Body of pancreas (tissue), 4 donors: ENCODE results near the gene PKP1.

Source experiments
- POLR2A ChIP-seq, 3 donors: fragments of 450-650 bp; IDR thresholded peaks; one replicate each; pipeline ENCODE4 v1.6.1; 2016; ENCODE audit warnings: antibody characterized with exemption in 3 of 3, mild to moderate bottlenecking in 2 of 3
- TF ChIP-seq, protein P1 (sequence below), 7 experiments: fragments of 450-650 bp in 4 of 7; fragments of 200-600 bp in 3 of 7; sonication (generic) in 3 of 7; IDR thresholded peaks; one replicate each; pipeline ENCODE4 v1.5.1; 2016 to 2019; ENCODE audit warnings: antibody characterized with exemption in 7 of 7

DNA sequence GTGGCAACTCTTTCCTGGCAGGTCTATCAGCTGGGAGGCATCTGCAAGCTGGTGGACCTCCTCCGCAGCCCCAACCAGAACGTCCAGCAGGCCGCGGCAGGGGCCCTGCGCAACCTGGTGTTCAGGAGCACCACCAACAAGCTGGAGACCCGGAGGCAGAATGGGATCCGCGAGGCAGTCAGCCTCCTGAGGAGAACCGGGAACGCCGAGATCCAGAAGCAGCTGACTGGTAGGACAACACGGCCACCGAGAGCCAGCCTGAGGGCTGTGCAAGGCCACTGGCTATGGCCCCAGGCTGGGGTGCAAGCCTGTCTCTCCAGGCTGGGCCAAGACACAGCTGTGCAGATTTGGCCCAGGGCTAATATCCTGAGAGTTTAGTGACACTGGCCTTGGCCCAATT, 34.2 kb downstream of the PKP1 start:
- TF ChIP-seq, protein P1, sequence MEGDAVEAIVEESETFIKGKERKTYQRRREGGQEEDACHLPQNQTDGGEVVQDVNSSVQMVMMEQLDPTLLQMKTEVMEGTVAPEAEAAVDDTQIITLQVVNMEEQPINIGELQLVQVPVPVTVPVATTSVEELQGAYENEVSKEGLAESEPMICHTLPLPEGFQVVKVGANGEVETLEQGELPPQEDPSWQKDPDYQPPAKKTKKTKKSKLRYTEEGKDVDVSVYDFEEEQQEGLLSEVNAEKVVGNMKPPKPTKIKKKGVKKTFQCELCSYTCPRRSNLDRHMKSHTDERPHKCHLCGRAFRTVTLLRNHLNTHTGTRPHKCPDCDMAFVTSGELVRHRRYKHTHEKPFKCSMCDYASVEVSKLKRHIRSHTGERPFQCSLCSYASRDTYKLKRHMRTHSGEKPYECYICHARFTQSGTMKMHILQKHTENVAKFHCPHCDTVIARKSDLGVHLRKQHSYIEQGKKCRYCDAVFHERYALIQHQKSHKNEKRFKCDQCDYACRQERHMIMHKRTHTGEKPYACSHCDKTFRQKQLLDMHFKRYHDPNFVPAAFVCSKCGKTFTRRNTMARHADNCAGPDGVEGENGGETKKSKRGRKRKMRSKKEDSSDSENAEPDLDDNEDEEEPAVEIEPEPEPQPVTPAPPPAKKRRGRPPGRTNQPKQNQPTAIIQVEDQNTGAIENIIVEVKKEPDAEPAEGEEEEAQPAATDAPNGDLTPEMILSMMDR (IDR thresholded peaks at IDR 0.05): no peak
- no peak for TF ChIP-seq POLR2A (IDR thresholded peaks at IDR 0.05)
